ENCODE measurements around the gene CSTB.

CSTB gene

DNA sequence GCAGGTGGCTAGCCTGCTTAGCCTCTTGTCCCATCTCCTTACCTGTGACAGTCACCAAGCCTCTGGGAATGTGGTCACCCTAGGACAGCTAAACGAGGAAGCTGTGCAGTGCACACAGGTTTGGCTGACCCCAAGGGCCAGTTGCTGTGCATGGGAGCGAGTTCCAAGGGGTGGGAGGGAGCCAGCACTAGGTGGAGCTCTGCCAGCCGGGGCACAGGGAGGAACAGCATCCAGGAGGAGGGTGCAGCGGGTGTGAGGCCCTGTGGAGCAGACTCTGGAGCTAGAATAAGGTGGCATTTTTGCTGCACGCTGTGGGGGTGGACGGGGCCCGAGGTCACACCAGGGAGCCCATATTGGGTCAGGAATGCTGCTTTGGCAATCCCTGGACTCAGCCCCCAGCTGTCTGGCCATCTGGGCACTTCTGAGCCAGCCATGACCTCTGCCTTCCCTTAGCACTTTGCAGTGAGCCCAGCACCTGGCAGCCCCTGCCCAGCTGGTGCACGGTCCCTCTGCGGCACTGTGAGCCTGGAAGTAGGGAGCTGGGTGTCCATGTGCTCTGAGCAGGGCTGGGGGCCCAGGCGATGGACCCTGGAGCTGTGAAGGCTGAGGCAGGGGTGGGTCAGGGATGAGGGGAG lies 48.5 kb downstream of the CSTB start:
- H3K4me3 ChIP-seq (ENCODE audit: low read depth, low read length) = peak overlapping the region; percentile 59
- TF ChIP-seq, protein P1, sequence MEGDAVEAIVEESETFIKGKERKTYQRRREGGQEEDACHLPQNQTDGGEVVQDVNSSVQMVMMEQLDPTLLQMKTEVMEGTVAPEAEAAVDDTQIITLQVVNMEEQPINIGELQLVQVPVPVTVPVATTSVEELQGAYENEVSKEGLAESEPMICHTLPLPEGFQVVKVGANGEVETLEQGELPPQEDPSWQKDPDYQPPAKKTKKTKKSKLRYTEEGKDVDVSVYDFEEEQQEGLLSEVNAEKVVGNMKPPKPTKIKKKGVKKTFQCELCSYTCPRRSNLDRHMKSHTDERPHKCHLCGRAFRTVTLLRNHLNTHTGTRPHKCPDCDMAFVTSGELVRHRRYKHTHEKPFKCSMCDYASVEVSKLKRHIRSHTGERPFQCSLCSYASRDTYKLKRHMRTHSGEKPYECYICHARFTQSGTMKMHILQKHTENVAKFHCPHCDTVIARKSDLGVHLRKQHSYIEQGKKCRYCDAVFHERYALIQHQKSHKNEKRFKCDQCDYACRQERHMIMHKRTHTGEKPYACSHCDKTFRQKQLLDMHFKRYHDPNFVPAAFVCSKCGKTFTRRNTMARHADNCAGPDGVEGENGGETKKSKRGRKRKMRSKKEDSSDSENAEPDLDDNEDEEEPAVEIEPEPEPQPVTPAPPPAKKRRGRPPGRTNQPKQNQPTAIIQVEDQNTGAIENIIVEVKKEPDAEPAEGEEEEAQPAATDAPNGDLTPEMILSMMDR (IDR thresholded peaks at IDR 0.05; ENCODE audit: low read depth, low read length, missing control alignments) = no peak
- no peak for DNase-seq (ENCODE audit: low read depth)

DNA sequence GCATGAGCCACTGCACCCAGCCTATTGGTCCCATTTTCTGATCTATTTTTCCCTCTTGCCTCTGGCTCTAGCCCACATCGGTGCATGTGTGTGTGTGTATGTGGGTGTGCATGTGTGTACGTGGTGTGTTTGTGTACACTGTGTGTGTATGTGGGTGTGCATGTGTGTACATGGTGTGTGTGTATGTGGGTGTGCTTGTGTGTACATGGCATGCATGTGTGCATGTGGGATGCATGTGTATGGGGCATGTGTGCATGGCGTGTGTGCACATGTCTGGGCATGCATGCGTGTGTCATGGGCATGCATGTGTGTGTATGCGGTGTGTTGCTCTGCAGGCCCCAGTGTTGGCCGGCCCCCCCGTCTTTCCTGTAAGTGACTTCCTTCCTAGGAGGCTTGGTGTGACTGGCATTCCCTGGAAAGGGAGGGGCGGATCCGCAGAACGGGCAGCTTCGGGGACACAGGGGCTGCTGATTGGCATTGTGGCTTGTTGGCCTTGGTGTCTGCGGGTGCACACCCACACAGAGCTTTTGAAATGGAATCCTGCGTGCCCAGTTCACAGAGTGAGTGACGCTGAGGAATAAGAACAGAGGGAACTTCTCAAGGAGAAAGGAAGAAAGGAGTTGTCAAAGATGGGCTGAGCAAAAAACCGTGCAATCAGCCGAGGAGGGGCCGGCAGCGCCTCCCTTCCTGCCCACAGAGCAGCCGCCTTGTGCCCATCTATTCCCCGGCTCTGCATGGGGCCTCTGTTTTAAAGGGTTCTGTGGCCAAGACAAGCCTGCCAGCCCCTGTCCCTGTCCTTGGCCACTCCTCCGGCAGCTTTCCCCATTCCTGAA lies 49.2 kb downstream of the CSTB start:
- TF ChIP-seq, protein P1 (IDR thresholded peaks at IDR 0.05; ENCODE audit: low read depth, low read length, missing control alignments) = no peak
- DNase-seq (ENCODE audit: low read depth) = no peak
- H3K4me3 ChIP-seq (ENCODE audit: low read depth, low read length) = no peak overlapping the region
